Natural killer cell (primary cell): ENCODE measurements around the gene SLC35F4. TPM values are rescaled to one million over a fixed set of nuclear protein-coding genes. Genes with fewer than 3 reads are reported as not detected.

ENCODE experiments used
- ATAC-seq, 3 donors: fragments of 150-1000 bp in 2 of 3; fragments of 200-7000 bp in 1 of 3; cut with Tn5 transposase; 1 replicate in 1 of 3; 2 replicates in 2 of 3; pipeline ENCODE4 v1.10.0; 2021; ENCODE audit warnings: mild to moderate bottlenecking in 2 of 3, moderate library complexity in 2 of 3
- DNase-seq, 2 donors: peaks; one replicate each; pipeline versions ENCODE4 v3.0.0 to v3.0.0-alpha.2; 2013 to 2021; ENCODE audit warnings: mixed read lengths in 1 of 2
- H3K27ac ChIP-seq: one replicate; pipeline ENCODE4 v1.5.1; 2013; ENCODE audit warnings: mild to moderate bottlenecking, low read length
- H3K27me3 ChIP-seq: one replicate; pipeline ENCODE4 v1.6.1; 2013; ENCODE audit warnings: low read length; ENCODE audit not compliant: control insufficient read depth, insufficient read depth
- H3K36me3 ChIP-seq: one replicate; pipeline ENCODE4 v1.6.1; 2013; ENCODE audit warnings: low read length; ENCODE audit not compliant: control insufficient read depth, insufficient read depth
- H3K4me1 ChIP-seq: one replicate; pipeline ENCODE4 v1.6.1; 2013; ENCODE audit warnings: low read length; ENCODE audit not compliant: control insufficient read depth, insufficient read depth
- H3K4me3 ChIP-seq: one replicate; pipeline ENCODE4 v1.5.1; 2013; ENCODE audit warnings: low read length
- H3K9me3 ChIP-seq: one replicate; pipeline ENCODE4 v1.6.1; 2013; ENCODE audit warnings: low read length; ENCODE audit not compliant: control insufficient read depth, insufficient read depth
- H3K27ac Mint-ChIP-seq, 2 donors: one replicate each; pipeline ENCODE4 v1.8.0; 2022; ENCODE audit warnings: mild to moderate bottlenecking in 2 of 2, mixed read lengths in 2 of 2, moderate library complexity in 1 of 2
- H3K27me3 Mint-ChIP-seq, 2 donors: one replicate each; pipeline ENCODE4 v1.8.0; 2022; ENCODE audit warnings: low read depth in 2 of 2, mixed read lengths in 2 of 2
- H3K36me3 Mint-ChIP-seq: one replicate; pipeline ENCODE4 v1.8.0; 2022; ENCODE audit warnings: mixed read lengths
- H3K4me1 Mint-ChIP-seq, 2 donors: one replicate each; pipeline ENCODE4 v1.8.0; 2022; ENCODE audit warnings: mixed read lengths in 2 of 2
- H3K4me3 Mint-ChIP-seq: one replicate; pipeline ENCODE4 v1.8.0; 2022; ENCODE audit warnings: mild to moderate bottlenecking, moderate library complexity, mixed read lengths
- H3K9me3 Mint-ChIP-seq, 2 donors: one replicate each; pipeline ENCODE4 v1.8.0; 2022; ENCODE audit warnings: mixed read lengths in 2 of 2
- WGBS: methylation state at CpG from one replicate; pipeline ENCODE4 v1.1.7; 2013; ENCODE audit warnings: missing lambda C conversion rate; ENCODE audit not compliant: insufficient coverage; 5-methylcytosine and 5-hydroxymethylcytosine counted together
- intact Hi-C: fragments of 100-400 bp; cut with micrococcal nuclease; formaldehyde crosslinking; loops from one replicate; pipeline ENCODE4 v1.14.2; 2022
- total RNA-seq, 4 donors: library from RNA; stranded (reverse); fragments of 120-200 nt in 1 of 4; gene quantifications; one replicate each; pipeline versions ENCODE4 v1.2.3 to v1.2.4, GENCODE V29; 2013 to 2022
- TF ChIP-seq, protein P1 (sequence below): fragments of 200-600 bp; IDR thresholded peaks from one replicate; pipeline ENCODE4 v1.8.0; 2022; ENCODE audit warnings: antibody characterized with exemption

The SLC35F4 gene
- total RNA-seq, 3 donors from 2014 or later (not counting 1 experiment from before 2014, with no cell fraction given) = not detected

DNA sequence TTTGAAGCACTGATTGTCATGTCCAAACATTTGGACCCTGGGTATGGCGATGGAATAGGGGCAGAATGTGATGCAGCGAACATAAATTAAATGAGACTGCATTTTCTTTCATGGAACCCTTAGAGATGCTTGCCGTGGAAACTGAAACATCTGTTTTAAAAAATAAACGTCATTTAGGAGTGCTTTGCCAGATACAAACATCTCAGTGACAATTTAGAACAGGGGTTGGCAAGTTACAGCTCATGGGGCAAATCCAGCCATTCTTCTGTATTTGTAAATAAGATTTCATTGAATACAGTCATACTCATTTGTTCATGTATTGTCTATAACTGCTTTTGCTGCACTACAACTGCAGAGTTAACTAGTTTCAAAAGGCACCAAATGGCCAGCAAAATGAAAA lies 51.2 kb downstream of the SLC35F4 start:
- Histone ChIP-seq H3K4me1 (no peaks in the 10 kb centered on the region), H3K27me3 (no peaks in the 10 kb centered on the region), H3K27ac (no peak overlapping the region), H3K4me3 (no peak overlapping the region), H3K9me3 (no peaks in the 10 kb centered on the region), H3K36me3 (no peaks in the 10 kb centered on the region)
- DNase-seq = no peak
- TF ChIP-seq, protein P1, sequence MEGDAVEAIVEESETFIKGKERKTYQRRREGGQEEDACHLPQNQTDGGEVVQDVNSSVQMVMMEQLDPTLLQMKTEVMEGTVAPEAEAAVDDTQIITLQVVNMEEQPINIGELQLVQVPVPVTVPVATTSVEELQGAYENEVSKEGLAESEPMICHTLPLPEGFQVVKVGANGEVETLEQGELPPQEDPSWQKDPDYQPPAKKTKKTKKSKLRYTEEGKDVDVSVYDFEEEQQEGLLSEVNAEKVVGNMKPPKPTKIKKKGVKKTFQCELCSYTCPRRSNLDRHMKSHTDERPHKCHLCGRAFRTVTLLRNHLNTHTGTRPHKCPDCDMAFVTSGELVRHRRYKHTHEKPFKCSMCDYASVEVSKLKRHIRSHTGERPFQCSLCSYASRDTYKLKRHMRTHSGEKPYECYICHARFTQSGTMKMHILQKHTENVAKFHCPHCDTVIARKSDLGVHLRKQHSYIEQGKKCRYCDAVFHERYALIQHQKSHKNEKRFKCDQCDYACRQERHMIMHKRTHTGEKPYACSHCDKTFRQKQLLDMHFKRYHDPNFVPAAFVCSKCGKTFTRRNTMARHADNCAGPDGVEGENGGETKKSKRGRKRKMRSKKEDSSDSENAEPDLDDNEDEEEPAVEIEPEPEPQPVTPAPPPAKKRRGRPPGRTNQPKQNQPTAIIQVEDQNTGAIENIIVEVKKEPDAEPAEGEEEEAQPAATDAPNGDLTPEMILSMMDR = no peak
- WGBS = 80% methylated on average over 4 of the region's 4 CpGs
- H3K4me1 Mint-ChIP-seq = no peaks in the 10 kb centered on the region
- H3K36me3 Mint-ChIP-seq = no peaks in the 10 kb centered on the region
- ATAC-seq = no peak
- intact Hi-C loops = no loop called here
- peaks cover 0 to 3% of the 10 kb centered on the region in 2 donors for H3K9me3 Mint-ChIP-seq
- no peaks in the 10 kb centered on the region for H3K27me3 Mint-ChIP-seq
- no peak overlapping the region for H3K4me3 Mint-ChIP-seq
- H3K27ac Mint-ChIP-seq = no peak overlapping the region

- H3K27ac ChIP-seq = no peak overlapping the region
- ATAC-seq = no peak
- no peak for DNase-seq
- H3K27me3 Mint-ChIP-seq = no peaks in the 10 kb centered on the region
- peaks cover 0 to 3% of the 10 kb centered on the region in 2 donors for H3K9me3 Mint-ChIP-seq
- H3K36me3 Mint-ChIP-seq = no peaks in the 10 kb centered on the region
- H3K4me1 ChIP-seq = no peaks in the 10 kb centered on the region
- intact Hi-C loops = no loop called here
- H3K27me3 ChIP-seq = no peaks in the 10 kb centered on the region
- H3K4me3 Mint-ChIP-seq = no peak overlapping the region
- no peaks in the 10 kb centered on the region for H3K36me3 ChIP-seq
- H3K9me3 ChIP-seq = no peaks in the 10 kb centered on the region
- H3K4me1 Mint-ChIP-seq = no peaks in the 10 kb centered on the region
- no peak overlapping the region for H3K4me3 ChIP-seq
- H3K27ac Mint-ChIP-seq = no peak overlapping the region
- TF ChIP-seq, protein P1 = no peak
- 74% methylated on average over 2 of the region's 2 CpGs for WGBS
Measured at GRCh38 chr14:57812741-57813140, 53.2 kb downstream of the SLC35F4 start.

- Mint-ChIP-seq H3K36me3 (no peaks in the 10 kb centered on the region), H3K4me1 (no peaks in the 10 kb centered on the region), H3K27ac (no peak overlapping the region), H3K27me3 (no peaks in the 10 kb centered on the region), H3K4me3 (no peak overlapping the region), H3K9me3 (peaks cover 0 to 3% of the 10 kb centered on the region in 2 donors)
- intact Hi-C loops = no loop called here
- 30% methylated on average over 1 of the region's 2 CpGs for WGBS
- no peaks in the 10 kb centered on the region for H3K4me1 ChIP-seq
- no peak for ATAC-seq
- TF ChIP-seq, protein P1 = no peak
- no peak overlapping the region for H3K27ac ChIP-seq
- H3K4me3 ChIP-seq = no peak overlapping the region
- H3K36me3 ChIP-seq = no peaks in the 10 kb centered on the region
- H3K9me3 ChIP-seq = no peaks in the 10 kb centered on the region
- no peak for DNase-seq
- H3K27me3 ChIP-seq = no peaks in the 10 kb centered on the region
Measured at GRCh38 chr14:57811998-57812546, 53.8 kb downstream of the SLC35F4 start.

- no peaks in the 10 kb centered on the region for H3K9me3 ChIP-seq
- H3K27ac Mint-ChIP-seq = no peak overlapping the region
- H3K36me3 ChIP-seq = no peaks in the 10 kb centered on the region
- WGBS = no CpG with 5 or more reads among the region's 1 CpG
- no peaks in the 10 kb centered on the region for H3K27me3 Mint-ChIP-seq
- H3K36me3 Mint-ChIP-seq = no peaks in the 10 kb centered on the region
- no peak for ATAC-seq
- H3K4me3 ChIP-seq = no peak overlapping the region
- H3K9me3 Mint-ChIP-seq = peaks cover 0 to 3% of the 10 kb centered on the region in 2 donors
- no peaks in the 10 kb centered on the region for H3K4me1 ChIP-seq
- TF ChIP-seq, protein P1 = no peak
- H3K4me3 Mint-ChIP-seq = no peak overlapping the region
- DNase-seq = no peak
- no peaks in the 10 kb centered on the region for H3K27me3 ChIP-seq
- H3K27ac ChIP-seq = no peak overlapping the region
- no peaks in the 10 kb centered on the region for H3K4me1 Mint-ChIP-seq
- intact Hi-C loops = no loop called here
Measured at GRCh38 chr14:57809808-57810207, 56.1 kb downstream of the SLC35F4 start.
